Hepatocyte (in vitro differentiated cells): ENCODE results near the gene TUBA4B.

Experiments used
- CTCF ChIP-seq: fragments of 200-600 bp; sonication (generic); IDR thresholded peaks from 2 replicates; pipeline ENCODE4 v1.5.1; 2016; ENCODE audit warnings: antibody characterized with exemption, mild to moderate bottlenecking; ENCODE audit not compliant: poor library complexity
- EZH2 ChIP-seq: fragments of 200-600 bp; sonication (generic); IDR thresholded peaks from 2 replicates; pipeline ENCODE4 v1.6.1; 2016; ENCODE audit warnings: antibody characterized with exemption, mild to moderate bottlenecking, borderline replicate concordance

- TF ChIP-seq CTCF, result no peak
- TF ChIP-seq EZH2, result no peak
Observed at GRCh38 chr2:219289195-219289536, 36.1 kb downstream of the TUBA4B start.
